DND-41 (cell line): ENCODE results near the gene PCIF1.

Experiments
- CTCF ChIP-seq: IDR thresholded peaks from 2 replicates; pipeline ENCODE4 v1.5.1; 2012; ENCODE audit warnings: borderline replicate concordance, low read length, moderate library complexity, mild to moderate bottlenecking; ENCODE audit not compliant: poor library complexity, severe bottlenecking; ENCODE audit errors: extremely low read depth
- EZH2 ChIP-seq: IDR thresholded peaks from 3 replicates; pipeline ENCODE4 v1.6.1; 2012; ENCODE audit warnings: borderline replicate concordance, low read depth, mild to moderate bottlenecking, moderate library complexity, low read length, inconsistent platforms; ENCODE audit not compliant: severe bottlenecking

DNA sequence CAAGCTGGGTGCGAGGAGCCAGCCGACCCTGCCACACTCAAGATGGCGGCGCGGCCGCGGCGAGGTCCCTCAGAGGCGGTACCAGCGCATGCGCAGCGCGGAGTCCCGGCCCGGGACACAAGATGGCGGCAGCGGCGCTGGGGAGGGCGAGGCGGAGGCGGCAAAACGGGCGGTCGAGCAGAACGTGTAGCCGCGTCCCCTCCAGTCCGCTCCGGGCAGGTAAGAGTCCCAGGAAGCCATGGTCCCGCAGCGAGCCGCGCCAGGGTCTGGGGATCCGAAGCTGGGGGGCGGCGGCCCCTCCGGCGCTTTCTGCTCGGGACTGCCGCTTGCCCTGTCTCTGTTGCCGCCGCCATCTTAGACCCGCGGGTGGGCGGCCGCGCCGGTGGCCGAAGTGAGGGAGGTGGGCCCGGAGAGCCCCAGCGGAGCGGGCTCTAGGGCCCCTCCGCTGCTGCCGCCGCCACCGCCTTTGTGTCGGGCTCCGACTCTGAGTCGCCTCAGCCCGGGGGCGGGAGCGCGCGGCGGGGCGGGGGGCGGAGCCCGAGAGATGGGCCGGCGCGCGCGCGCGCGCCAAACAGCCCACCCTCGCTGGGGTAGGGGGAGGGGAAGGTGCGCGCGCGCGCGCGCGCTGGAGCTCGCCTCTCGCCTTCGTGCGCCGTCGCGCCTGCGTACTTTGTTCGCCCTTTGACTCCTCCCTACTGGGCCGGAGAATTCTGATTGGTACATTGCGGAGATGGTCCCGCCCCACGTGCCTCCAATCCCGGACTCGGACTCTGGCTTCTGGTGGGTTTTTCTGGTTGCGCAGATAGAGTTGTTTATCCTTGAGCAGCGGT is at the start of gene PCIF1:
- TF ChIP-seq CTCF (no peak), EZH2 (no peak)
